Esophagus muscularis mucosa (tissue), 4 donors: Measurements from ENCODE around the gene PNO1. TPM values are rescaled to one million over a fixed set of nuclear protein-coding genes. Genes with fewer than 3 reads are reported as not detected.

ENCODE experiments used
- DNase-seq: peaks from one replicate; pipeline ENCODE4 v3.0.0-alpha.2; 2017; ENCODE audit errors: extremely low spot score
- H3K27ac ChIP-seq, 4 donors: fragments of 200-600 bp; sonication (generic); replicated peaks in 1 of 4; 1 replicate in 3 of 4; 2 replicates in 1 of 4; pipeline ENCODE4 v1.5.1; 2016 to 2019; ENCODE audit warnings: mild to moderate bottlenecking in 1 of 4
- H3K27me3 ChIP-seq, 4 donors: fragments of 200-600 bp; sonication (generic); one replicate each; pipeline versions ENCODE4 v1.5.1 to v1.6.0; 2016 to 2019
- H3K36me3 ChIP-seq, 4 donors: fragments of 200-600 bp; sonication (generic); one replicate each; pipeline ENCODE4 v1.5.1; 2016 to 2019
- H3K4me1 ChIP-seq, 4 donors: fragments of 200-600 bp; sonication (generic); one replicate each; pipeline ENCODE4 v1.5.1; 2016 to 2019
- H3K4me3 ChIP-seq, 4 donors: fragments of 200-600 bp; sonication (generic); 1 replicate in 2 of 4; 2 replicates in 2 of 4; pipeline ENCODE4 v1.5.1; 2016 to 2019; ENCODE audit warnings: mild to moderate bottlenecking in 4 of 4, moderate library complexity in 1 of 4
- H3K9me3 ChIP-seq, 4 donors: fragments of 200-600 bp; sonication (generic); 1 replicate in 3 of 4; 2 replicates in 1 of 4; pipeline ENCODE4 v1.5.1; 2016 to 2019
- CTCF ChIP-seq, 3 experiments: fragments of 200-600 bp in 2 of 3; fragments of 450-650 bp in 1 of 3; sonication (generic) in 2 of 3; IDR thresholded peaks; one replicate each; pipeline ENCODE4 v1.5.1; 2017 to 2019; ENCODE audit warnings: antibody characterized with exemption in 3 of 3, mild to moderate bottlenecking in 2 of 3, moderate library complexity in 1 of 3
- EP300 ChIP-seq: sonication (generic); formaldehyde crosslinking; IDR thresholded peaks from one replicate; pipeline ENCODE4 v1.6.1; 2017; ENCODE audit warnings: antibody characterized with exemption
- POLR2A ChIP-seq: fragments of 450-650 bp; IDR thresholded peaks from one replicate; pipeline ENCODE4 v1.6.1; 2017; ENCODE audit warnings: antibody characterized with exemption, moderate library complexity, mild to moderate bottlenecking, low read depth
- POLR2AphosphoS5 ChIP-seq, 2 donors: sonication (generic); formaldehyde crosslinking; IDR thresholded peaks; one replicate each; pipeline ENCODE4 v1.6.1; 2017; ENCODE audit warnings: antibody characterized with exemption in 2 of 2
- WGBS: methylation state at CpG from one replicate; pipeline ENCODE4 v1.1.5; 2018; 5-methylcytosine and 5-hydroxymethylcytosine counted together
- intact Hi-C: fragments of 100-400 bp; cut with DNase I; formaldehyde crosslinking; loops from one replicate; pipeline ENCODE4 v1.15.1; 2023
- total RNA-seq, 4 donors: library from RNA; depleted of rRNA; stranded (reverse); fragments of >200 nt; gene quantifications; one replicate each; pipeline versions ENCODE4 v1.1.0 to v1.2.1, GENCODE V29; 2016

The PNO1 gene
- total RNA-seq, 4 donors from 2014 or later, result 16.6 to 27.3 (median 22.2) TPM

- H3K36me3 ChIP-seq, result no peaks in the 10 kb centered on the region
- no peaks in the 10 kb centered on the region for H3K9me3 ChIP-seq
- intact Hi-C loops, result no loop called here
- peaks cover 4 to 9% (median 8%) of the 10 kb centered on the region in 4 donors for H3K4me1 ChIP-seq
- H3K27me3 ChIP-seq, result no peaks in the 10 kb centered on the region
- no peak overlapping the region for H3K27ac ChIP-seq
- DNase-seq, result no peak
- WGBS, result 82% methylated on average over 7 of the region's 7 CpGs
- H3K4me3 ChIP-seq, result no peak overlapping the region
- TF ChIP-seq CTCF (IDR thresholded peaks at IDR 0.05) (no peak), POLR2AphosphoS5 (IDR thresholded peaks at IDR 0.05) (no peak), POLR2A (no peak), EP300 (no peak)
Observed at GRCh38 chr2:68118816-68119215, 38.9 kb upstream of the PNO1 start.

GRCh38 chr2:68119504-68119903, 38.2 kb upstream of the PNO1 start:
- no peak overlapping the region for H3K27ac ChIP-seq
- no peaks in the 10 kb centered on the region for H3K36me3 ChIP-seq
- peaks cover 4 to 9% (median 8%) of the 10 kb centered on the region in 4 donors for H3K4me1 ChIP-seq
- no peak for DNase-seq
- no peak for TF ChIP-seq POLR2A
- no peak for TF ChIP-seq CTCF (IDR thresholded peaks at IDR 0.05)
- TF ChIP-seq POLR2AphosphoS5 (IDR thresholded peaks at IDR 0.05), result no peak
- TF ChIP-seq EP300, result no peak
- no peaks in the 10 kb centered on the region for H3K9me3 ChIP-seq
- H3K27me3 ChIP-seq, result no peaks in the 10 kb centered on the region
- no peak overlapping the region for H3K4me3 ChIP-seq
- 83% methylated on average over 5 of the region's 5 CpGs for WGBS
- intact Hi-C loops, result no loop called here

- Histone ChIP-seq H3K36me3 (no peaks in the 10 kb centered on the region), H3K4me3 (no peak overlapping the region), H3K27me3 (no peaks in the 10 kb centered on the region), H3K4me1 (peaks cover 4 to 9% (median 8%) of the 10 kb centered on the region in 4 donors), H3K9me3 (no peaks in the 10 kb centered on the region), H3K27ac (no peak overlapping the region)
- peak; percentile 96 for DNase-seq
- intact Hi-C loops, result loop anchor here (2.0 to 10.0 kb wide), 3 partner anchors 73 to 320 kb away; no protein-coding TSS in a partner anchor
- WGBS, result 47% methylated on average over 16 of the region's 16 CpGs
- TF ChIP-seq CTCF (IDR thresholded peaks at IDR 0.05) (peak in 2 of 3 experiments; percentile 93), POLR2A (no peak), POLR2AphosphoS5 (IDR thresholded peaks at IDR 0.05) (peak in 1 of 2 donors; percentile 48)
Observed at GRCh38 chr2:68121873-68122679, 35.6 kb upstream of the PNO1 start.

GRCh38 chr2:68122680-68122964, 35.1 kb upstream of the PNO1 start:
- WGBS, result 29% methylated on average over 8 of the region's 8 CpGs
- peaks cover 0 to 2% (median 0%) of the 10 kb centered on the region in 4 donors for H3K36me3 ChIP-seq
- H3K4me3 ChIP-seq, result no peak overlapping the region
- H3K27ac ChIP-seq, result no peak overlapping the region
- H3K9me3 ChIP-seq, result no peaks in the 10 kb centered on the region
- H3K27me3 ChIP-seq, result no peaks in the 10 kb centered on the region
- TF ChIP-seq POLR2A, result no peak
- TF ChIP-seq EP300, result no peak
- no peak for TF ChIP-seq CTCF (IDR thresholded peaks at IDR 0.05)
- intact Hi-C loops, result loop anchor here (2.0 to 10.0 kb wide), 3 partner anchors 72 to 320 kb away; no protein-coding TSS in a partner anchor
- no peak for DNase-seq
- H3K4me1 ChIP-seq, result peaks cover 4 to 9% (median 8%) of the 10 kb centered on the region in 4 donors
